ENCODE measurements around the gene DLGAP1.
A peak's percentile ranks its signal among the peaks of the same experiment; 100 is the strongest.

Gene DLGAP1

DNA sequence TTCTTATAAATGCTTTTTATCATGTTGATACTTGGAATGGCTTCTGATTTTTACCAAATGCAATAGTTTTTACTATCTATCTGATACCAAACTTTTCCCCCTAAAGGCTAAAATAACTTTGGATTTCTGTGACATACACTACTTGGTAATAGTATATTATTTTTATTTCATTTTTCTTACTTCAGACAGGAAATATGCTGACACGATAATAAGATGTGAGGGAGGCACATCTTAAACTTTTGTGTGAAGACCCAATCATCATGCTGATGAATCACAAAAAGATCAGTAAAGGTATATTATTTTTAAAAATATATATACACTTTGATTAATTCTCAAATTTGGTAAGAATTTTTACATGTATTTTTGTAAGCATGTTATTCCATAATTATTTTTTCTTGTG lies 882.3 kb downstream of the DLGAP1 start:
- H3K9me3 Mint-ChIP-seq, result no peaks in the 10 kb centered on the region
- H3K4me3 Mint-ChIP-seq, result no peak overlapping the region
- no peak overlapping the region for H3K27ac Mint-ChIP-seq
- no peaks in the 10 kb centered on the region for H3K27me3 Mint-ChIP-seq
- no peaks in the 10 kb centered on the region for H3K4me1 Mint-ChIP-seq
- no peaks in the 10 kb centered on the region for H3K36me3 Mint-ChIP-seq

DNA sequence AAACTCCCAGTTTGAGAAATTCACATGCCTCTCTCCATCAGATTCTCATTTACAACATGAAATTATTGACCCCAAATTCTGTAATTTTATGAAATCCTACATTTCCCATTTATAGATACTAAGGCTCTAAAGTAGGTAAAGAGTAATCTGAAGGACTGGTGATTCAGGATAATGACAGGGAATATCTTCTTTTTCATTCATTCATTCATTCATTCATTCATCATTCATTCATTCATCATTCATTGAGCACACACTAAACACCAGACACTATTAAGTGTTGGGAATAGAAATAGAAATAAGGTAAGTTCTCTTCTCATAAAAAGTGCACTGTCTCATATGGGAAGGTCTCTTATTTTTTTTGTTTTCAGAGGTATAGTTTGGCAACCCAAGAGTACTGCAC lies 888.3 kb downstream of the DLGAP1 start:
- Mint-ChIP-seq H3K27ac (no peak overlapping the region), H3K27me3 (no peaks in the 10 kb centered on the region), H3K36me3 (peaks cover 2% of the 10 kb centered on the region), H3K4me3 (no peak overlapping the region), H3K4me1 (no peaks in the 10 kb centered on the region), H3K9me3 (peaks cover 10% of the 10 kb centered on the region)

DNA sequence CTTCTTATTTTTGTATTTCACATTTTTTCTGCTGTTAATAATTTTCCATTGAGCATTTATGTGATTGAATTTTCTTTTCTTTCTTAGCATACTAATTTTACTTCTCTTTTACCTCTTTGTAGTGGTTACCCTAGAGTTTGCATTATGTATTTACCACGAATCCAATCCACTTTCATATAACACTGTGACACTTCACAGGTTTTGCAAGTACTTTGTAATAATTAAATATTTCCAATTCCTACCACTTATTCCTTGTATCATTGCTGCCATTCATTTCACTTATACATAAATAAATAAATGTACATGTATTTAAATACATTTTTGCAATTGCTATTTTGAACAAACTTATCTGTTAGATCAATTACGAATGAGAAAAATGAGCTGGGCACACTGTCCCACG lies 894.4 kb downstream of the DLGAP1 start:
- Mint-ChIP-seq H3K27me3 (no peaks in the 10 kb centered on the region), H3K4me3 (no peak overlapping the region), H3K36me3 (peaks cover 4% of the 10 kb centered on the region), H3K4me1 (no peaks in the 10 kb centered on the region), H3K27ac (no peak overlapping the region), H3K9me3 (peaks cover 10% of the 10 kb centered on the region)

DNA sequence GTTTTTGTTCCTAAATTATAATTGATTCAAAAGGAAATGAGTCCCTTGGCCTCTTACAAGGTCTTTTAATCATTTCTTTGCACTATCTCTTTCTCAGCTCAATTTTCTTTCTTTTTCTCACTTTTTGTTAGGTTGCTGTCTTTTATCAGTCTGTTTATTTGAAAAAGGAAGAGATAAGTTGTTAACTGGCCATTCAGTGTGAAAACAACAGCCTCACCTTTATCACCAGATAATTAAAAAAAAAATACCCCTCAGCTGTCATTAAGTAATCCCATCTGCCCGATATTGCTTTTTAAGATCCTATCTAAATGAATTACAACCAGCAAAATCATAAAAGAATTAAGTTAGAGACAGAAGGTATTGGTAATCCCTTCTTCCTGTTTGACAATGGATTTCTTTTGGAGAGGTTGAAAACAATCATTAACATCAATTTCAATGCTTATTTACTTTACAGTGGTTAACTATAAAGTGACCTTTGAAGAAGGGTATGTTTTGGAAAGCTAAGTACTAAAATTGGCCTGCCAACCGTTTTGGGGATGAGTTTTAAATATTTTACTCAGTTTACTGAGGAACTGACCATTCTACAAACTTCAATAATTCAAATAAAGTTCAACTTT lies 900.2 kb downstream of the DLGAP1 start:
- no peak overlapping the region for H3K27ac Mint-ChIP-seq
- H3K27me3 Mint-ChIP-seq, result no peaks in the 10 kb centered on the region
- H3K4me3 Mint-ChIP-seq, result no peak overlapping the region
- H3K36me3 Mint-ChIP-seq, result peaks cover 2% of the 10 kb centered on the region
- no peaks in the 10 kb centered on the region for H3K9me3 Mint-ChIP-seq
- no peaks in the 10 kb centered on the region for H3K4me1 Mint-ChIP-seq

DNA sequence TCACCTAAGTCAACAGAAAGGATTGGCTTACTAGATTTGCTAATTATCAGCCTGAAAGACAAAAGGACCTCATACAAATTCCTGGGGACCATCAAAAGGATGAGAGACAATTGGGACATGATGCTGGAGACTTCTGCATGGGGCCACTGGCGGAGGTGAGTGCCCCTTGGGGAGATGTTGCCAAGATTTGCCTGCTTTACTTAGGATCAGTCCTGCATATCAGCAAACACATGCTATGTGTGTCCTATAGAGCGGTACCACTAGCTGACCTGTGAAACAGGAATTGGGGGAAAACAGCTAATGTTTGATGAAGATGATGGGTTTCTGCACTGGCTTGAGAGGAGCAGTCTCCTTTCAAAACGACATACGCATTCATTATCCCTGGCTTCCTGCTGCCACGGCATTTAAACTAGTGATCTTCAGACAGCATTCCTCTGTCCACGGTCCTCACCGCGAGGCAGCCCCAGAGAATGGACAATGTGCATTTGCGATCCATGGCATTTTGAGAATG lies 901.0 kb downstream of the DLGAP1 start:
- Mint-ChIP-seq H3K4me1 (no peaks in the 10 kb centered on the region), H3K36me3 (peaks cover 2% of the 10 kb centered on the region), H3K4me3 (no peak overlapping the region), H3K27ac (no peak overlapping the region), H3K27me3 (no peaks in the 10 kb centered on the region), H3K9me3 (no peaks in the 10 kb centered on the region)

DNA sequence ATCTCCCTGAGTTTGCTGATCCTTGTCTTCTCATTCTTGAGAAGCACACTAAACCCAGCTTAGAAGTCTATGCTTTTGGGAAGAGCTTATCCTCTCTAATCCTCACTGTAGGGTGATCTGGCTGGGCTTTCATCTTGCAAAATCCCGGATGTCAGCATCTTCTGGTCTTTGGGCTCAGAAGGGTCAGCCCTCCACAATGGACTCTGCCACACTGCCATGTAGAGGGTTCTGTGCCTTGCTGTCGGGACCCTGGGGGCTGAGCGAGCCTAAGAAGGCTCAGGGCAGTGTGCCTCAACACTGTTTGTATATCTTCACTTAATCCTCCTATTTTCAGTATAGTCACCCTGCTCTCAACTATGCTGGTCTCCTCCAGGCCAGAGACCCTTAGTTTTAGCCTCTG lies 902.8 kb downstream of the DLGAP1 start:
- no peak overlapping the region for H3K4me3 Mint-ChIP-seq
- H3K27ac Mint-ChIP-seq, result no peak overlapping the region
- no peaks in the 10 kb centered on the region for H3K27me3 Mint-ChIP-seq
- no peaks in the 10 kb centered on the region for H3K9me3 Mint-ChIP-seq
- H3K36me3 Mint-ChIP-seq, result no peaks in the 10 kb centered on the region
- no peaks in the 10 kb centered on the region for H3K4me1 Mint-ChIP-seq

DNA sequence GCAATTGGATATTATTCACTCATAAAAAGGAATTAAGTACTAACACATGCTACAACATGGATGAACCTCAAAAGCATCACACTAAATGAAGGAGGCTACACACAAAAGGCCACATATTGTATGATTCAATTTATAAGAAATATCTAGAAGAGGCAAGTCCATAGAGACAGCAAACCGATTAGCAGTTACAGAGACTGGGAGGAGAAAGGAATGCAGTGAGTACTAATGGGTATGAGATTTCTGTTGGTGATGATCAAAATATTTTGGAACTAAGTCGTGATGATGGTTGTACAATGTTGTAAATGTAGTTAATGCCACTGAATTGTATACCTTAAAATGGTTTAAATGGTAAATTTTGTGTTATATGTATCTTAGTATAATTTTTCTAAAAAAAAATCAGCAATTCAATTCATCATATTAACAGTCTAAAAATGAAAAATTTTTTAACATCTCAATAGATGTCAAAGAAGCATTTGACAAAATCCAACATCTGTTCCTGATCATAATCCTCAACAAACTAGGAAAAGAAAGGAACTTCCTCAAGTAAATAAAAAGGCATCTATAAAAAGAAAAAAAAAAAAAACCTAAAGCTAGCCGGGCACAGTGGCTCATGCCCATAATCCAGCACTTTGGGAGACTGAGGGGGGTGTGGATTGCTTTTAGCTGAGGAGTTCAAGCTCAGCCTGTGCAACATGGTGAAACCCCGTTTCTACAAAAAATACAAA lies 907.1 kb downstream of the DLGAP1 start:
- Mint-ChIP-seq H3K4me3 (no peak overlapping the region), H3K36me3 (no peaks in the 10 kb centered on the region), H3K27me3 (no peaks in the 10 kb centered on the region), H3K9me3 (no peaks in the 10 kb centered on the region), H3K4me1 (no peaks in the 10 kb centered on the region), H3K27ac (no peak overlapping the region)

DNA sequence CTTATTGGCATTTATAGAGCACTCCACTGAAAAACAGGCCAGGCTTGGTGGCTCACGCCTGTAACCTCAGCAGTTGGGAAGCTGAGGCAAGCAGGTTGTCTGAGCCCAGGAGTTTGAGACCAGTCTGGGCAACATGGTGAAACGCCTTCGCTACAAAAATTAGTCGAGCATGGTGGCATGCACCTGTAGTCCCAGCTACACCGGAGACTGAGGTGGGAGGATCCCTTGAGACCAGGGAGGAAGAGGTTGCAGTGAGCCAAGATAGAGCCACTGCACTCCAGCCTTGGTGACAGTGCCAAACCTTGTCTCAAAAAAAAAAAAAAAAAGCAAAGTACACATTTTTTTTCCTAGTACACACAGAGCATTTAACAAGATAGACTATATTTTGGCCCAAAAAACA lies 909.0 kb downstream of the DLGAP1 start:
- Mint-ChIP-seq H3K9me3 (no peaks in the 10 kb centered on the region), H3K4me3 (no peak overlapping the region), H3K27me3 (no peaks in the 10 kb centered on the region), H3K36me3 (no peaks in the 10 kb centered on the region), H3K27ac (peak overlapping the region; percentile 46), H3K4me1 (peaks cover 10% of the 10 kb centered on the region)

DNA sequence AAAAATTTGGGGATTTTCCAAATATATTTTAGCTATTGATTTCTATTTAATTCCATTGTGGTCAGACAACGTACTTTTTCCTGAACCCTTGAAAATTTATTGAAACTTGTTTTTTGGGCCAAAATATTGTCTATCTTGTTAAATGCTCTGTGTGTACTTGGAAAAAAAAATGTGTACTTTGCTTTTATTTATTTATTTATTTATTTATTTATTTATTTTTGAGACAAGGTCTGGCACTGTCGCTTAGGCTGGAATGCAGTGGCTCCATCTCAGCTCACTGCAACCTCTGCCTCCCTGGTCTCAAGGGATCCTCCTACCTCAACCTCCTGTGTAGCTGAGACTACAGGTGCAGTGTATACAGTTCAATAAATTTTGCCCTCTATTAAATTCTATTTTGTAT lies 910.6 kb downstream of the DLGAP1 start:
- Mint-ChIP-seq H3K4me1 (peaks cover 14% of the 10 kb centered on the region), H3K36me3 (no peaks in the 10 kb centered on the region), H3K27me3 (no peaks in the 10 kb centered on the region), H3K9me3 (no peaks in the 10 kb centered on the region), H3K4me3 (no peak overlapping the region), H3K27ac (no peak overlapping the region)

DNA sequence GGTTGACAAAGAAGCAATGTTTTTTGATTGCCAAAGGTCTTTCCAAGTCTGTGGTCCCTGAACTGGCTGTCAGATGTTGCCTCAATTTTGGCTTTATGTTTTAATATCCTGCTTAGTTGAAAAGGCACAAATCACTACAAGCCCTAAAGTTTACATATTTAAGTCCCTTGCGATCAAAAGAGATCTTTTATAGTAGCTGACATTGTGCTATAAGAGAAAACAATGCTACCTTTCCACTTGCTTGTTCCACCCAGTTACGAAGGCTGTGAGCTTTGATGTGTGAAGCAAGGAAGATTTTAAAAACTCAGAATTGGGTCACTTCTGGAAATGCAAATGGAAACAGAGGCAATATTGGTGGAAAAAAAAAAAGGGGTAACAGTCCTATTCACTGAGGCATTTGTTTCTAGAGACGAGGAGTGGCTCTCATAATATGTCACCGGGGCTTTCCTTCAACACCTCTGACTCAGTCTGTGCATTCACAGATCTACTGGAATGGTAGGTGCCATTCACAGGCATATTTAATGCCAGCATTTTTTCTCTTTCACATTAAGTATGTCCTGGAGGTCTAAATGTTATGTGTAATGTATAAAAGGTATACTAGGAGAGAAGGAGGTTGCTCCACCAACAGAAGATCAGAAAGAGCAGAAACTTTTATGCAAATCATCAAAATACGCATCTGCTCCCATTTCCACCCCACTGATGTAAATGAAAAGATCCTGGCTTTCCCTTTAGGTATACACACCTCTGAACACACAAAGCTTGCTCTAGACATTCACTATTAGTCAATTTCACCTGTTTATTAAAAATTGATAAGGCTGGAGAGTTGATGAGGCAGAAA lies 913.3 kb downstream of the DLGAP1 start:
- H3K4me3 Mint-ChIP-seq, result no peak overlapping the region
- peak overlapping the region; percentile 36 for H3K27ac Mint-ChIP-seq
- H3K4me1 Mint-ChIP-seq, result peaks cover 14% of the 10 kb centered on the region

DNA sequence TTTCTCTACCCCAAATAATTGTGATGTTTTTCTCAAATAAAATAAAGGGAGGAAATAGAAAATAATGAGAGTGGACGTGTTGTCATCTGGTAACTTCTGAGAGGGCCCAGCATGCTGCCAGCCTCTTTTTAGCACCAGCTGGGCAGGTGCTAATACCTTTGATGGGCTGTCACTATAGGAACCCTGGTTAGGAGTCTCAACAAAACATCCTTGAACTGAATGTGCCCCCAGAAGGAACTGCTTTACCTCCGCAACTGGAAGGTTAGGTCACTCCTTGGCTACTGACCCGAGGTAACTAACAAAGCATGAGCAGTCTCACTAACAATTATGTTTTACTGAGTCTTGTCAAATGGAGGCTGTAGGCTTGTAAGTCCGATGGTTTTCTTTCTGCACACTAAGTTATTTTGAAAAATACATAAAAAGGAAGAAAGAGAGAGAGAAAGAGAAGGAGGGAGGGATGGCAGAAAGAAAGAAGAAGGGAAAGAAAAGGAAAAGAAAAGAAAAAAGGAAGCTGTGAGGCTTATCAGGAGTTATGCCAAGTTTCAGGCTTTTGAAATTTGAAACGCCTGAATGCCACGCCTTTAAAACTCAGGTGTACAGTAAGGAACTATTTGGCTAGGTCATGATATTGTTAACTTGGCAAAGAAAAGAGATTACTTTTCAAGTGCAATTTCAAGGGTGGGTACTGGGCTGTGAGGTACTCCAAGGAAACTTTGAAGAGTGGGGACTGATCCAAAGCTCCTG lies 914.1 kb downstream of the DLGAP1 start:
- Mint-ChIP-seq H3K27ac (peak overlapping the region; percentile 42), H3K27me3 (no peaks in the 10 kb centered on the region), H3K4me1 (peaks cover 14% of the 10 kb centered on the region), H3K9me3 (no peaks in the 10 kb centered on the region), H3K4me3 (no peak overlapping the region), H3K36me3 (no peaks in the 10 kb centered on the region)

More for the DNA sequence above, 913.3 kb downstream of the DLGAP1 start:
- no peaks in the 10 kb centered on the region for H3K9me3 Mint-ChIP-seq
- H3K36me3 Mint-ChIP-seq, result no peaks in the 10 kb centered on the region
- no peaks in the 10 kb centered on the region for H3K27me3 Mint-ChIP-seq

DNA sequence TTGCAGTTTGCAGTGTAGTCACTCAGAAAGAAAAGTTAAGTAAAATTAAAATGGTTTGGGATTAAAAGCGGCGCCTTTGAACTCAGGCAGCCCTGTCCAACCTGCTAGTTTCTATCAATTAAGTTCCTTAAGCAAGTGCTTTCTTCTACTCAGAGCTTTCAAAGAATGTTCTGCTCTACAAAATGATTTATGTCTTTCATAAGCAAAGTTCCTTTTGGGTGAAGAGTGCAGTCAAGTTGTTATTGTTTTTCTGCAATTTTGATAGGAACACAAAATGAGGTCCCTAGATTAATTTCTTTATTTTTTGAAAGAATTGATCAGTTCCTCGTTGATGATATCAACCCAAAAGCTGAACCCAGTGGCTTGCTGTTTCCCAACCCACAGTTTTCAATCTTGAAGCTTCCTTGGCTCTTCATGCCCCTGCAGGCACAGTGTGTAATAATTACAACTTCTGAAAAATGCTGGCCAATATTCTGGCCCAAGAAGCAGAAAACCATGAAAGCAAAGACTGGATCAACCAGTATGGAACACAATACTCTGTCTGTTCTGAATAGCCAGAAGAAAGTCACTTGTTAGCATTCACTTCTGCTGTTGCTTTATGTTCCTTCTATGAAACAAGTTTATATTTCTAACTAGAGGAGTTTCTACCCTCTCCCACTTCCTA lies 916.0 kb downstream of the DLGAP1 start:
- Mint-ChIP-seq H3K4me3 (no peak overlapping the region), H3K4me1 (peaks cover 14% of the 10 kb centered on the region), H3K36me3 (no peaks in the 10 kb centered on the region), H3K27me3 (no peaks in the 10 kb centered on the region), H3K27ac (no peak overlapping the region), H3K9me3 (no peaks in the 10 kb centered on the region)

DNA sequence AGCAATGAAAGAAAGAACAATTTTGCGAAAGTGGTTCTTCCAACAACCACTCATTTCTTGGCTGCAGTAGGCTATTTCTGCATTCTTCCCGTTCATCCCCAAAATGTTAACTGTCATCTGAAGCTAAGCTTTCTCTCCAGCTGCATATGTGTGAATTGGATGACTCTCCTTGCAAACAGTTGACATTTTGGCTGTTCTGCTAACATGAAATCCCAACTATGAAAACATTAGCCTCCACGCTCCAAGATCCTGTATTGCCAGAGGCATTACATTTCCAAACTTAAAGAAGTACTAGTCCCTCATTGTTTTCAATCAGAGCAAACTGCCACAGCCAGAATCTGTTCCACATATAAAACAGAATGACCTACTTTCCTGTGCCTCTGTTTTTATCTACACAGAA lies 916.7 kb downstream of the DLGAP1 start:
- H3K36me3 Mint-ChIP-seq, result no peaks in the 10 kb centered on the region
- no peaks in the 10 kb centered on the region for H3K27me3 Mint-ChIP-seq
- H3K27ac Mint-ChIP-seq, result no peak overlapping the region
- H3K4me3 Mint-ChIP-seq, result no peak overlapping the region
- H3K4me1 Mint-ChIP-seq, result peaks cover 14% of the 10 kb centered on the region
- no peaks in the 10 kb centered on the region for H3K9me3 Mint-ChIP-seq

DNA sequence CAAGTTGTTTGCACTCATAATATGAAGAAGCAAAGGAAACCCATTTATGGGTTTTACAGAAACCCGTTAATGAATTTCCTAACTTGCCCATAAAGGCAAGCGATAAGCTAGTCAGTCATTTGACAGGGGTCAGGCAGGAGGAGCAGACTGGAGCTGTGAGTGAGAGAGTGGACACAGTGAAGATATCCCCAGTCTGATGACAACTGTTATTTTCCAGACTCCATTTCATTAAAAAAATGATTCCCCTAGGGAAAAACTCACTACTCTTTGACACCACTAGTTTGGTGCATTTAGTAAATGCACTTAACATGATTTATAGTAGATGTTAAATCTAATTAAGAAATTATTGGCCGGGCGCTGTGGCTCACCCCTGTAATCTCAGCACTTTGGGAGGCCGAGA lies 924.3 kb downstream of the DLGAP1 start:
- H3K27ac Mint-ChIP-seq, result no peak overlapping the region
- peaks cover 11% of the 10 kb centered on the region for H3K4me1 Mint-ChIP-seq
- H3K36me3 Mint-ChIP-seq, result no peaks in the 10 kb centered on the region
- no peaks in the 10 kb centered on the region for H3K9me3 Mint-ChIP-seq
- H3K27me3 Mint-ChIP-seq, result no peaks in the 10 kb centered on the region
- no peak overlapping the region for H3K4me3 Mint-ChIP-seq

DNA sequence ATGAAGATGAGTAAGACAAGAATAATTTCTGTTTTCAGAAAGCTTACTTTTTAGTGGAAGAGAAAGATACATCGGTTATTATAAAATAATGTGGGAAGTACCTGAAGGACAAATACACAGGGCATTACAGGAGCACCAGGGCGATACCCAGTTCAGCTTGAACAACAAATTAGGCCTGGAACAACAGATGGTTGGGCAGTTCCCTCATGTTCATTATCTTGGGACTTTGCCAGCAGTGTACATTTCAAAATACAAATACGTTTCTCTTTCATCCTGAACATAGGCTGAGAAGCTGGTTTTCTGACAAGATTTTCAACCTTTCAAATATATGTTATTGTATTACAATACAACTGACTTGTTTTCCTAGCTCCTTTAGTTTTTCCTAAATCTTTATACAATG lies 925.5 kb downstream of the DLGAP1 start:
- H3K4me1 Mint-ChIP-seq, result peaks cover 15% of the 10 kb centered on the region
- H3K4me3 Mint-ChIP-seq, result no peak overlapping the region
- no peak overlapping the region for H3K27ac Mint-ChIP-seq
- no peaks in the 10 kb centered on the region for H3K27me3 Mint-ChIP-seq
- no peaks in the 10 kb centered on the region for H3K36me3 Mint-ChIP-seq
- H3K9me3 Mint-ChIP-seq, result no peaks in the 10 kb centered on the region

All from activated naive CD4-positive, alpha-beta T cell treated with anti-CD3 and anti-CD28 coated beads, Interleukin-2, amount 50 U/mL, for 24 hours (primary cell).